ENCODE data around the gene EVA1A.
"Not testable (repeated sequence)": the region's sequence is repeated elsewhere in the genome, so short reads cannot be mapped to it uniquely, and the experiment has no call there.

The EVA1A gene

DNA sequence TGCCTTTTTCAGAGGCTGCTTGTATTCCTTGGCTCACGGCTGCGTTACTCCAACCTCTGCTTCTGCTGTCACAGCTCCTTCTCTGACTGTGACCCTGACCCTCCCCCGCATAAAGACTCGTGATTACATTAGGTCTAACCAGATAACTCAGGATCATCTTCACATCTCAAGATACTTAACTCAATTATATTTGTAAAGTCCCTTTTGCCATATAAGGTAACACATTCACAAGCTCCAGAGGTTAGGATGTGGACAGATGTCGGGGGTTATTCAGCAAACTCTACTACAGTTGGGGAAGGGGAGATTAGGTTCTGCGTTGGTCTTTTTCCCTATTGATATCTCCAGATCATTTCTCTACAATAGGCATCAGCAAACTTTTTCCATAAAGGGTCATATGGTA lies 76.9 kb downstream of the EVA1A start:
- DNase-seq (ENCODE audit: low read depth in 2 of 2), result no peak

DNA sequence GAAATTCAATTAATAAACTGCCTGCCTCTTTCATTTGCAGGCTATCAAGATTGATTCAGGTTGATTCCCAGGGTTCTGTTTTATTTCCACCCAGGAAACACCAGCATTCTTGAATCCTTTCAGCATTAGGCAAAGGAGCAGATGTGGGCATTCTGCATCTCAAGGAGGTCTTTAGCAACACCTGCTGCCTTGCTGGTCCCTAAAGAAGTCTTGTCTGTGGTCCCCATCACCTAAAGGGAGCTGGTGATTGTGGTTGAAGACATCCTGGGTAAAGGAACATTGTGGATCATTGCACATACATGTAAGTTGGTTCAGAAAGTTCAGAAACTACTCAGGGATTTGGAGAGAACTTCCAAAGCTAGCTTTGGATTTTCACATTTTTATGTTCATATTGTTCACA lies 78.3 kb downstream of the EVA1A start:
- DNase-seq (ENCODE audit: low read depth in 2 of 2), result no peak

DNA sequence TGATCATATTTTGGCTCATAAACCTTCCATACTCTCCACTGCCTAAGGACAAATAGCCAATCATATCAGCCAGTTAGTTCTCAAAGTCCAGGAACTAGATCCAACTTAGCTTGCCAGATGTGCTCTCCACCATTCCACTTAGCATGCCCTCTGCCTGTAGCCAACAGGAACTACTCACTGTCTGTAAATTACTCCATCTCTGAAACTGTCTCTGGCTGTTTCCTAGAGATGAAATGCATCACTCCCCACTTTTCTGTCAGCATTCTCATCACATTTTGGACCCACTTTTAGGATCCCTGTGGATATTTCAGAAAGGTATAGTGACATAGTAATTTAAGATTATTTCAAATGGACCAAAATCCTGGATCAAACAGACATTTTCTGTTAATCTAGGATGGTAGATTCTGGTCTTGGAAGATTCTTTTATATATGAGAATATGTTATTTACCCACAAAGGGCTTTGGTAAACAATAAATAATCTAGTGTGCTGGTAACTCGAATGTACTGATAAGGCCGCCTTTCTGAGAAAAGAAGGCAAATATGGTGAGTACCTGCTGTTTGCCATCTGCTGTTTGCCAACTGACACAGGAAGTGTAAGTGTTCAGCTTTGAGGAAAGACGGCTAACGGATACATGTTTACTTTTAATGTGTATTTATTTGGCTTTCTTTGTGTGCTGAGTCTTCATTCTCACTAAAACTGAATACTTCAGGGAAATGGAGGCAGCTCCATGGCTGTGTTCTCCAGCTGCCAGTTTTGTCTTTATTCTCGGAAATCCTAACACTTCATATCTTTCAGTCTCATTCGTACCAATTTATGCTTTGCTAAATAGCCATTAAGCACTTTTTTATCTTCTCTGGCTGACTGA lies 79.5 kb downstream of the EVA1A start:
- no peak for DNase-seq (ENCODE audit: low read depth in 2 of 2)

DNA sequence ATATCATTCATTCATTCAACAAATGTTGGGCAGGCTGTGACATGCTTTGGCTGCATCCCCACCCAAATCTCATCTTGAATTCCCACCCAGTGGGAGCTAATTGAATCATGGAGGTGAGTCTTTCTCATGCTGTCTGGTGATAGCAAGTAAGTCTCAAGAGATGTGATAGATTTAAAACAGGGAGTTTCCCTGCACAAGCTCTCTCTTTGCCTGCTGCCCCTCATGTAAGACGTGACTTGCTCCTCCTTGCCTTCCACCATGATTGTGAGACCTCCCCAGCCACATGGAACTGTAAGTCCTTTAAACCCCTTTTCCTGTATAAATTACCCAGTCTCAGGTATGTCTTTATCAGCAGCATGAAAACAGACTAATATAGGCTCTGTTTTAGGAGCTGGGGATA lies 83.0 kb downstream of the EVA1A start:
- DNase-seq (ENCODE audit: low read depth in 2 of 2), result not testable (repeated sequence)

DNA sequence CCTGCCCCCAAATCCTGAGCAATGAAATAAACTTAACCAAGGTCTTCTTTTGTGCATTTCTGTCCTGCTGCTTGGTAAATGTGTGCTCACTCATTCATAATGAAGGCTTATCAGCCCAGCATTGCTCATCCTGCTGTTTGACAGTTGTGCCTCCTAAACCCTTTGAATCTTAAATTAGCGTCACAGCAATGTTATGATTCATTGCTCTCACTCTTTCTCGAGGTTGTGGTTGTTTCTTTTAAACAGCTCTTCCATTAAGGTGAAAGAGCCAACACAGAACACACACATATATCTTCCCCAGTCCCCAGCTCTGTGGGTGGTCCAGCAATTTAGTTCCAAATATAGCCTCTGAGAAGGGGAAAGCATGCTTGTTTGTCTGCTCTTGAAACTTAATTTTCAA lies 84.0 kb downstream of the EVA1A start:
- DNase-seq (ENCODE audit: low read depth in 2 of 2), result no peak

DNA sequence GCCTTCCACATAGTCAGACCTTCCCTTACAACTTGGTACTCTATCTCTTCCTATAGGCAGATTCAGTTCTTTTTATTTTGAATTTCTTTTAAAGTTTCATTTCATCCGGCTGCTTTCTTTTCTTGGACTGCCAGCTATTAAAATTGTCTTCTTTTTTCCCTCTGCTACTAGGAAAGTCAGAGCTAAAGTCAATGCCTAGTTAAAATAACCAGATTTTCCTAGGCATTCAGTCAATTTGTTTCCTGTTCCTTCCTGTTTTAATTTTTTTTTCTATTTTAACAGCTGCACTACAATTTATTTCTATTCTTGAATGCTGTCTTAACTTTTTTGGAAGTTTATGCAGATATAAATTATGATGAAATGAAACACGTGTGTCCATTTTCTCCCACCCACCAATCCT lies 84.8 kb downstream of the EVA1A start:
- no peak for DNase-seq (ENCODE audit: low read depth in 2 of 2)

DNA sequence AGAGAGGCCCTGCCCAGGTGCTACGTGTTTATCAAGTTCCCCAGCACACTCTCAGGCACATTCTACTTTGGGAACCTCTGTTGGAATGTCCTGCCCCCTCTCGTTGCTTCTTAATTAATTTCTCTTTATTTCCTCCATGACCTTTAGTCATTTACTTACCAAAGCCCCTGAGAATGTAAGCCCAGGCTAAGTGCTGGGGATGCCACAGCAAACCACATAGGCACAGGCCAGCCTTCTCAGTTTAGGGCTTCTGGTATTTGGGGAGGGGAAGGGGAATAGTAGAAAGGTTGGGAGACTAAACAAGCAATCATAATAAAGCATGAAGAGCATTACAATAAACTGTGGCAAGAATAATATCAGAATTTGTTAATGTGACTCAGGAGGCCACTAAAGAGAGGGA lies 85.7 kb downstream of the EVA1A start:
- DNase-seq (ENCODE audit: low read depth in 2 of 2), result no peak

DNA sequence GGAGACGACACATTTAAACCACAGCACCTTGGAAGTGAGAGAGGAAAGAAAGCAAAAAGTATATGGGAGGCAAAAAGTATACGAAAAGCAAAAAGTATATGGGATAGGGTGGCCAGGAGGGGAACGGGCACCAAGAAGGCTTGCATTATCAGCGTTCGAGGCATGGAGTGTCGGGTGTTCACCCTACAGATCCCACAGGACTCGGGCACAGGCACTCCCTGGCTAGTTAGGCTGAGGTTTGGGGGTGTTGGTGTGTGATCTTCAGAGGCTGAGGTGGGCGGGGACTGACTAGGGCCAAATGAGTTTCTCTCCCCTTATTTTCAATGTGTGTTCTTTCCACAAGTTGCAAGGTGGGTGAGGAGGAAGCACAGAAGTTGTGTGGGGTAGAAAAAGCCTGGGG lies 86.6 kb downstream of the EVA1A start:
- DNase-seq (ENCODE audit: low read depth in 2 of 2), result no peak

DNA sequence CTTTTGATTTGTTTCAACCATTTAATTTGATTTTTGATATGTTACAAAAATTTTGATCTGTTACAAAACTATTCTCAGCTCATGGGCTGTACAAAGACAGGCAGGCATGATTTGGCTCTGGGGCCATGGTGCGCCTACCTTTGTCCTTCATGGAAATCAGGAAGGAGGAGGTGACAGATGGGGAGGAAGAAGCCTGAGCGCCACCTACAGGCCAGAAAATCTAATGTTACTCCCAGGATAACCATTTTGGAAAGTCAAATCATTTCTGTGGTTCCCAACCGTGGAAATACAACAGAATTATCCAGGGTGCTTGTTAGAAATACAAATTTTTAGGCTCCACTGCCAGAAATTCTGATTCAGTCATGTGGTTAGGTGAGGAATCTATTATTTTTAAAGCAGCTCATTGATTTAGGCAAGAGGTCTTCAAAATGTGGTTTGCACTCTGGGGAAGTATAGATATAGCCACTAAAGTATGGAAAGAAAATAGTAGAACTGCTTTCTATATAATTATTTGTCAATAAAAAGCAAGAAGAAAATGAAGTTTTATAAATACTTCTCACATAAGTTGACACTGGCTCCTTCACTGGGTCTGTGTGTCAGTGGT lies 93.9 kb downstream of the EVA1A start:
- peak in 1 of 2 donors; percentile 5 for DNase-seq (ENCODE audit: low read depth in 2 of 2)

DNA sequence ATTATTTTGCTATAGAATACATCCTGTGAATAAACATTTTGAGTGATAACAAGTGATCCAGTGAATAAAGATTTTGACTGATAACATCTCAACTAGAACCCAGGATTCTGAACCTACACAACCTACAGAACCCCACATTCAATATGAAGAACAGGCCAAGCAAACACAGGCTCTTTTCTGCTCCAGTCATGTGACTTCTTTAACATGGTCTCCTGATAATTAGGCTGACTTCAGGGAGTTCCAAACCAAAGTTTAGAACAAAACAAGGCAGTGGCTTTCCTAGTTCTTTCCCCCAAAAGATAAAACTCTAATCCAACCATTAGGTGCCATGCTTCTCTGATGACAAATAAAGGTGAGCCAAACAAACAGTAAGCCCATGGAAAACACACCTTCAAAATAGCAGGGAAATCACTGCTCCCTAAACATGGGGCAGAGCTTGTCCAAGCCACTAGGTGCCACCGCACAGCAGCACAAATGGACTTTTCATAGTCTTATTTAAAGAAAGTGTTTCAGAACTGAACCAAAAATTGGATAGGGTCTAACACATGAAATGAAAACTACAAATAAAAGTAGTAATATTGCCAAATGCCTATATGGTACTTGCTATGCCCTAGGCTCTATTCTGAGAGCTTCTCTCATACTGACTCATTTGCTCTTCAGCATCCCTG lies 95.3 kb downstream of the EVA1A start:
- no peak for DNase-seq (ENCODE audit: low read depth in 2 of 2)

DNA sequence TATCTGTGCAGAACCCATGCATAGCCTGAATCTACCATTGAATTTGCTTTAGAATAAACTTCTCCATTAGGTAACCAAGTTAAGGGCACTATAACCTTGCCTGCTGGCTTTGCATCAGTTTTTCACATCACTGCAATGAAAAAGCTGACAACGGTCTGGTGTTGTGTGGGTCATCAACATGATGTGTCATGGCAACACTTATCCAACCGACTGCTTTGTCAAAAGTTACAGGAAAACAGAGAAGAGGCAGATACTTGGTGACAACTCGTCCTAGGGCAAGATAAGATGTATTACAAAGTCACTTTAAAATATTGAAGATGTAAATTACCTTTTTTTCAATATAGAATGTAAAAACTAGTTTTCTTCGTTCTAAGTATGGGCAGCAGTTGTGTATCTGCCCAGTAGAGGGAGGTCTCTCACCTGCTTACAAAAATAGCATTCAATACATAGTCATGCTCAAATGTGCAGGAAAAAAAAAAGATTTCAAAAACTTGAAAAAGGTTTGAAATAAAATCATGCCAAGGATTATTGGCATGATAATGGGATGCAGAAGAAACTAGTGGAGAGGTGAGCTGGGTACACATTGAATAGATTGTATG lies 96.3 kb downstream of the EVA1A start:
- no peak for DNase-seq (ENCODE audit: low read depth in 2 of 2)

DNA sequence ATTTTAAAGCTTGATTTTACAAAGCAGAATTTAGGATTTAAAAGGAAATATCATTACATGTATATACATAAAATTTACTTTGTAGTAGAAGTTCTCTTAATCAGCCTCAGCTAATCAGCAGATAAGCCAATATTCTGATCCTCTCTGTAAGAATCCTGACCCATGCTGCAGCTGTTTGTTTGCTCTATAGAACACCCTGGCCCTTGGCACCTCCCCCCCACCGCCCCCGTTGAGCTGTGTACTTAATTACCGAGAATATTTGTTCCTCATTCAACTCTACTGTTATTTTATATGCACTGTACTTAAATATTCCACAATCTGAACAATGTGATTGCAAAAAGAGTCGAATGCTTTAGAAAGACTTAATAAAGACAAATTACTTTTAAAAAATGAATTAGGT lies 98.0 kb downstream of the EVA1A start:
- no peak for DNase-seq (ENCODE audit: low read depth in 2 of 2)

DNA sequence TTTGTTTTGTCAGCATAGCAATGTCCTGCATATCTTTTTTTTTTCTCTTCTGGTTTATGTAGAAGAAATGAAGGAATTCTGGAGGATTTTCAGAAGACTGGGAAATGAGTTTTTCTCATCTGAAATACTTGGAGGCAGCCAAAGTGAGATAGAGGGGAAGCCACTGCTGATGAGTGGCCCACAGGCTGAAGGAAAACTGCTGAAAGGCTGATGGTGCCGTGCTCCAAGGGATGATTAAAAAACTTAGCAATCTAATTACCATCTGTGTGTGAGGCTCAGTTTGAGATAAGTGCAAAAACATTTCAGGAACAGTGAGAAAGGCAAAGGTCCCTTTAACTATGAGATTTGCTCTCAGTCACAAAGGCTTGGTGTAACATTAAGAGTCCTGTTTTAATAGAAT lies 98.5 kb downstream of the EVA1A start:
- DNase-seq (ENCODE audit: low read depth in 2 of 2), result no peak

DNA sequence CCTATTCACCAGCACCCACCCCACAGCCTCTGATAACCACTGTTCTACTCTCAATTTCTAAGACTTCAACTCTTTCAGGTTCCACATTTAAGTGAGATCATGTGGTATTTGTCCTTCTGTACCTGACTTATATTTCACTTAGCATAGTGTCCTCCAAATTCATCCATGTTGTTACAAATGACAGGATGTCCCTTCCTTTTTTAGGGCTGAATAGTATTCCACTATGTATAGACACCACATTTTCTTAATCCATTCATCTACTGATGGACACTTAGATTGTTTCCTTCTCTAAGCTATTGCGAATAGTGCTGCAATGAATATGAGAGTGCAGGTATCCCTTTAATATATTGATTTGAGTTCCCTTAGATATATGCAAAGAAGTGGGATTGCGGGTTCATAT lies 100.1 kb downstream of the EVA1A start:
- no peak for DNase-seq (ENCODE audit: low read depth in 2 of 2)

DNA sequence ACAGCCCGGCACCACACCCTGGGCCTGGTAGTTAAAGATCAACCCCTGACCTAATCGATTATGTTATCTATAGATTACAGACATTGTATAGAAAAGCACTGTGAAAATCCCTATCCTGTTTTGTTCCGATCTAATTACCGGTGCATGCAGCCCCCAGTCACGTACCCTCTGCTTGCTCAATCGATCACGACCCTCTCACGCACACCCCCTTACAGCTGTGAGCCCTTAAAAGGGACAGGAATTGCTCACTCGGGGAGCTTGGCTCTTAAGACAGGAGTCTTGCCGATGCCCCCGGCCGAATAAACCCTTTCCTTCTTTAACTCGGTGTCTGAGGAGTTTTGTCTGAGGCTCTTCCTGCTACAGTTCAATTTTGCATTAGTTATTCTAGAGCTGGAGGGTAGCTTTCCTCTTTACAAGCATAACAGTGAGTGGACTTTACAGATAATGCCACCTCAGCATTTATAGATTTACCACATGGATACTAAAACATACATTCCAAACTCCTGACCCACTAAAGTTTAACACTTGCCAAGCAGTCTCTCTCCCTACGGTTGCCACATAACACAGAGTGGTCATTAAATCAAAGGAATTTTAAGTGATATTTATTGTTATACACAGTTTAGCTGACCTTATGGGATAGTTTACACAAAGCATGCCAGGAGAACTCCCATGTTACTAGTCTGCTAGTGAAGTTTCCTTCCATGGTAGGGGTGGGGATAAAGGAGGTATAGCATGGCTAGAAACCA lies 101.0 kb downstream of the EVA1A start:
- DNase-seq (ENCODE audit: low read depth in 2 of 2), result no peak

DNA sequence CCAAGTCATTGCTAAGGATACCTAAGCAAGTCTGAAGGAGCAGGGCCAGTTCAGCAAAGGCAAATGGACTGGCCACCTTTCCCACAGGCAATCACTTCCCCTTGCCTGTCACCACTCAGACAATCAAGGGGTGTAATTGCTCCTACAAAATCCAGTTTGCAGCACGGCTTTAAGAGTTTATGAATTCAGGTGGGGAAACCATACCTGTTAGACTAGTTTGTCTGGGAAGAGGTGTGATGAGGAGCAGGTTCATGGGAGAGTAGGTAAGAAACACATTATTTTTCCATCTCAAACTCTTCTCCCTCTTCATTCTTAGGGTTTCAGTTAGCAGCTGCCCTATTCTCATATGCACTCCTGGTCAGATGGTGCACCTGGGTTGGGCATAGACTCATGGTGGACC lies 102.5 kb downstream of the EVA1A start:
- no peak for DNase-seq (ENCODE audit: low read depth in 2 of 2)

DNA sequence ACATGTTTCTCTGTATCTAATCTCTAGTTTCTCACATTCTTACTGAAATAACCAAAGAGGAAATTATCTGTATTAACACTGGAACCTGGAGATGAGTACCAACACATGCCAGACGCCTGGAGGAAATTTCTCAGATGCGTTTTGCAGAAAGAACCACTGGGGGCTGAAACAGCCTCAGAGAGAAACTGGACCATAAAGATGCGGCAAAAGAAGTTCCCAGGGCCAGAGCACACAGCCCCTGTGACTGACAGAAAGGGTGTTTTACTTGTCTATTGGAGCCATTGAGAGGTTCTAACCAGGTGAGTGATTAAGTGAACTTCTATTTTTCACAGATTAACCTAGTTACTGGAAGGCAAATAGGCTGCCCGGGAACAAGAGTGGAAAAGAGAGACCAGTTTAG lies 103.9 kb downstream of the EVA1A start:
- DNase-seq (ENCODE audit: low read depth in 2 of 2), result no peak

DNA sequence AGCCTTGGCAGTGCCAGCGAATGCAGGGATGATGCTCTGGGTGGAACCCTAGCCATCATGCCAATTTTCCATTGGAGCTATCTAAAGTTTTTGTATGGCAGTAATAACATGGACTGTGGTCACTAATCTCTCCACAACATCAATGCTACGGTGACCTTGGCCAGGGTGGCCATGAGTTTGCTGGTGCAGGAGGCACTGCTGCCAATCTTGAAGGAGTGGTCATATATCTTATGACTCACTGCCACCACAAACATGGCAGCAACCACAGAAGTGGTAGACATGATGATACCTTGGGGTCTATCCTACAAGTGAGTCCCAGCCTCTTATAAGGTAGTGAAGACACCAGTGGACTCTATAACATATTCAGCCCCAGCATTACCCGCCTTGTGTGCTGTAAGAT lies 104.6 kb downstream of the EVA1A start:
- no peak for DNase-seq (ENCODE audit: low read depth in 2 of 2)

DNA sequence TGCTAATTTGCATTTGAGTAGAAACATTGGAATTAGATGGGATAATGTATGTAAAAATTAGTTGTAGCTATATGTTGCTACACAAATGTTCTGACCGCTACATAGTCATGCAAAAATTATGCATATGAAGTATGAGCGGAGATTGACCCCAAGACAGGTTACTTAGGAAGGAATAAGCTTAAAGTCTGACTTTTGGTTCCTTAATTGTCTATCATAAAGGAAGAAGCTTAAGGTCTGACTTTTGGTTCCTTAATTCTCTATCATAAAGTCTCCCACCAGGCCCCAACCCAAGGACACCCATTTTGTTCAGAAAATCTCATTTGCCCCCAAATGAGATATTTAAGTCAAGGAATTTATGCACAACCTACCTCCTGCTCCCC lies 106.5 kb downstream of the EVA1A start:
- DNase-seq (ENCODE audit: low read depth in 2 of 2), result no peak

DNA sequence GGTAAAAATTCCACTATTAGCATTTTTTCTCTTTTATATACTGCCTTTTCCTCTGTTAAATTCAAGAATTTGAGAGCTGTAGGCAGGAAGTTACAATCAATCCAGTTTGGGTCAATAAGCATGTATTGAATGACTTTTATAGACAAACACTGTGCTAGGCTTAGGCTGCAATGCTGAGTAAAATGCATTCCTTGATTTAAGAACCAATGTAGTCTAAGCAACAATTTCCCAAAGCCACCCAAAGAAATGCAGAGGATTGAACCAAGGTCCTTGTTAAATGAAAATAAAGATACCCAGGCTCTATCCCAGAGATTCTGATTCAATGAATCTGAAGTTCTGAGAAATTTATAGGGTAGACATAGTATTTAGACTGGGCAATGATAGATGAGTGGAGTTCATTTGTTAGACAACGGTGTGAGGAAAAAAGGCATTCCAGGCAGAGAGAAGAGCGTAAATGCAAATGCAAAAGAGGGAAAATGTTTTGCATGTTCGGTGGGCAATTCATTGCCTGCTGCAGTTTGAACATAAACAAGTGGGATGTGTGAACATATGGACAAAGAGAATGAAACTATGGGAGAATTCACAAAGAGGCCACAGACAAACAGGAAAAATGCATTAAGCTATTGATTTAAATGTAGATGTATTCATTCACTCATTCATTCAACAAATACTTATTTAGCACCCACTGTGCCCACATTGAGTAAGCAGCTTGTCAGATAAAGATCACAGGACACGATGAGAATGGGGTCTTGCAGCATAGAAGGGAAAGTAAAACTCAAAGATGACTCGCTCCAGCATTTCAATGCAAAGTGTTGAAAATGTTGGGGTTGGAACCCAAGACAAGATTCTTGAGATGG lies 107.1 kb downstream of the EVA1A start:
- no peak for DNase-seq (ENCODE audit: low read depth in 2 of 2)

DNA sequence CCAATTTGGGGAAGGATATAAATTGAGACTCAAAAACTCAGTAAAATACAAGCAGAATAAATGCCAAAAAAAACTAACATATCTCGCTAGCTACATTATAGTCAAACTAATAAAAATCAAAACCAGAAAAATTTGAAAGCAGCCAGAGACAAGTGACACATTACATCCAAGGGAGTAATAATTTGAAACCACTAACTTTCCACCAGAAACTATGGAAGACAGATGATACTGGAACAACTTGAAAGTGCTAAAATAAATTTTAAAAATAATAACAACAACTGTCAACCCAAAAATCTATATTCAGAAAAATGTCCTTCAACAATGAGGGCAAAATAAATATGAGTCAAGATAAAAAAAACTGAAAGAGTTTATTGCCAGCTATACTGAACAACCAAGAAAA lies 110.7 kb downstream of the EVA1A start:
- DNase-seq (ENCODE audit: low read depth in 2 of 2), result no peak
